HG02840 (cell line): ENCODE results near the gene CHCHD3.

ENCODE experiments used
- ATAC-seq: cut with Tn5 transposase; IDR thresholded peaks from one replicate; pipeline ENCODE4 v1.9.1; 2021; ENCODE audit warnings: mild to moderate bottlenecking, moderate library complexity, moderate number of reproducible peaks; ENCODE audit not compliant: unreplicated experiment, low FRiP score

CHCHD3 gene

DNA sequence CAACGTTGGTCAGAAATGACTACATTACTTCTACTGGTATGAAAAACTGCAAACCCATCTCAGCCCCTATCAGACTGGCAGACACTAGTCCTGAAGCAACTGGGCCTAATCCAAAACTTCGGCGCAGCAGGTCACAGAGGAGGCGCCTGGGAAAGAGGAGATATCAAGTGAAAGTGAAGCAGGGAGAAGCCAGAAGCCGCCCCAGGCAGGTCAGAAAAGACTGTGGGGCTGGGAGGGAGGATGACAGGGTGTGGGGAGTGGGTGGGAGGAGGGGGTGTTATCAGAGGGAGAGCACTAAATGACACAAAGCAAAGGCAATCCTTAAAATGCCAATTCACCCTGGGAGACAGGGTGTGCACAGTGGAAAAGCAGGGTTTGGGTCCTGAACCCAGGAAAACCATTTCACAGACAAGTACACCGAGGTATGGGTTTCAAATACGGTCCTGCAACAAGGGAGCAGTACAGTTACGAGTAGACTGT lies 731 bp downstream of the CHCHD3 start:
- no peak for ATAC-seq

DNA sequence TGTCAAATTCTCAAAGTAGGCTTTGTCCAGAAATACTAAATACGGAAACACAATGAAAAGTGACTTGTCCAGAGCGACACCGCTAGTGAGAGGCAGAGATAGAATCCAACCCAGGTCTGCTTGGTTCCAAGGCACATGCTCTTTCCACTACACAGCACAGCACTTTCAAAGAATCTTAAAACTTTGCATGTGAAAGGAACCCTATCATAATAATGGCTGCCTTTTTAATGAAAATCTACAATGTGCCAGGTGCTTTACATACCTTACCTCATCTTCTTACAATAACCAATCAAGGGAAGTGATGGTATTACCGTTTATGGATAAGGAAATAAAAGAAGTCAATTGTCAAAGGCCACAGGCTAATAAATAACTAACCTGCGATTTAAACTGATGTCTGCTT lies 2.6 kb downstream of the CHCHD3 start:
- no peak for ATAC-seq

DNA sequence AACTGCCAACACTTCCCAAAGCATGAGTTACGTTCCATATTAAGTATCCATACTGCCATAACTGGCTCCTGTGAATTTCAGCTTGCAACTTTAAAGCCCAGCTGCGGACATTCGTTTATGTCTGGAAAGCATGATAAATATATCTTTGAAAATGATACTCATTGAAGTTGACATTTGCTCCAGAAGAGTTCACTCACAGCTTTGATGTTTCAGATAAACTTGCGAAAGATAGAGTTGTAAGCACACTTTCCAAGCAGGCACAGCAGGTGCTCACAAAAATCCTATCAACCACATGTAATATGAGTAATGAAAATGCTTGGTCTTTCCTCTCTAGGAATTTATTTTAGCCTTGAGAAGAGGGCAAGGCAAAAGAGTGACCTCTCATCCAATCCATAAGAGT lies 4.5 kb downstream of the CHCHD3 start:
- ATAC-seq, result no peak

DNA sequence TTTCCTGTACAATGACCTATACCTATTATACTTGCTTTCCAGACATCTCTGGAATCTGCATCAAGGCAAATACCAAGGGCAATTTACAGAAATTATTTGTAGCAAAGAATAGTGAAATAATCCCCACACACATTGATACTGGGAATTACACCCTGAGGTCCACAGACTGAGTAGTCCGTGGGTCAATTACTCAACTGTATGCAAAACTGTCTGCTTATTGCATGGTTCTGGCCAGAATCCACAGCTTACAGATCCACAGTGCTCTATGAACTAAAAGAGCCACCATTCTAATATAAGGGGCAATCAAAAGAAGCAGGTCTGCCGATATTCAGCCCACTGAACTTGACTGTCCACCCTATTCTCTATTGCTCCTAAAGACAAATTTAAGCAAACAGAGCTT lies 5.7 kb downstream of the CHCHD3 start:
- no peak for ATAC-seq

DNA sequence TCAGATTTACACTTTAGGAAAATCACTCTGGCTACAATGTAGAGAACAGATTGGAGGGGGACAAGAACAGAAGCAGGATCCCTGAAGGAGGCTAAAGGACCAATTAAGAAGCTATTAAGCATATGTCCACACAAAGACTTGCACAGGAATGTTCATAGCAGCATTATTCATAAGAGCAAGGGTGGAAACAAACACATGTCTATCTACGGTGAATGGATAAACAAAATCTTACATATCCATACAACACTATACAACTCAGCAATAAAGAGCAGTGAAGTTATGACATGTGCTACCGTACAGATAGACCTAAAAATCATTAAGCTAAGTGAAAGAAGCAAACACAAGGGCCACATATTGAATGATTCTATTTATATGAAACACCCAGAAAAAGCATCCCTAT lies 10.4 kb downstream of the CHCHD3 start:
- ATAC-seq, result no peak

DNA sequence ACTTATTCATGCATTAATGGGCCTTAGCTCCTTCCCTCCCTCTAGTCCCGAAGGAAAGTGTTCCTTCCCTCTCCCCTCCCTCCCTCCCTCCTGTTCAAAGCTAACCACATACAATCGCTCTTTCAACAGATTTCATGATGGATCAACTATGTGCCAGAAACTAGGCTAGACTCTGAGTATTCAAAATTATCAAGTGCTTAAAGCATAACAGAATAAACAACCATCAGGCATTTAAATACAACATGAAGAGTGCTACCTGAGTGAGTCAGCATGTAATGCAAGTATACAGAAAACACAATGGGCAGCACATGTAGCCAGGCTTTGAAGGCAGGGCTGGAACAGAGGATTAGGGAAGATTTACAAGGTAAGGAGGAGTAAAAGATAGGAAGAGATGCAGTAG lies 11.3 kb downstream of the CHCHD3 start:
- no peak for ATAC-seq

- ATAC-seq, result no peak
Observed at GRCh38 chr7:133065301-133065700, 16.6 kb downstream of the CHCHD3 start.

DNA sequence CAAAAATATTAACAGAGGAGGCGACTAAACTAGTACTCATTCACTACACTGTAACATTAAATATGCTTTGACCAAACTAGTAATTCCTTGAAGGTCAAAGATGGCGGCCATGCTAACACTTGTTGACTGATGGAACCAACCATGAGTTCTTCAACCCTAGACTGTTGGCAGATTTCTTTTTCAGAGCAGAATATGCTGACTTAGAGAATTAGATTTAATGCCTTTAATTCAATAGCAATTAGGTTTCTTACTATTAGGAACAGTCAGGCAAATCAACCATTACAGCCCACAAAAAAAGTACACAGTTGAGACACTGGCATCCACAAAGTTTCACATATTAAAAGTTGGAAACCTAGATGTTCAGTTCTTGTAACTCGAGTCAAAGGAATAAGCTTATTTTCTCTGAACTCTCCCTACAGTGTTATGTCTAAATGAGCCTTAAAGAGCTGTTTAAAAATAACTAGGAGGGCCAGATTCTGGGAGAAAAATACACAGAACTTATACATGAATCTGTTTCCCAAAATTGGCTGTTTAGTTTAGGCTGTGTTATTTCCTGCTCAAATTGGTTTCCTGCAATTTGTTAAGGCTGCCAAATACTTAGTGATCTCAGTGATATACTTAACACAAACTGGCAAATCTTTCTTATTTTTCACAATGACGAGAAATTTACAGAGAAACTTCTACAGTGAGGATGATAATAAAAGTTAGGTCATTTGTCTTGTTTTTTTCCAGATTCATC lies 17.6 kb downstream of the CHCHD3 start:
- no peak for ATAC-seq

DNA sequence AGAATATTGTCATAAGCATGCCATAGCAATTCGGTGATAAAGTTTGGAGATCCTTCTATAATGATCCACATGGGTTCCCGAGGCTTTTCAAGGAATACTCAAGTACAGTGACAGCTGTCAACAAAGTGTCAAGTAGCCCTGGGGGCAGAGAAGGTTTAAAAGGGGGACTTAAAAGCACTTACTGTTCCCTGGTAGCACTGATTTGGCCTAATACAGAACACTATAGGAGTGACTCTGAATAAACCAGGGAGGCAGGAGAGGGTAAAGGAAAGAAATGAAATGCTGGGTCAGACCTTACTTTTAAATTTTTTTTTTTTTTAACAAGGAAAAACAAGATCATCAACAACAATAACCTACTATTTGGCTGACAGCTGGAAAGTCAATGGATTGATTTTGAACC lies 20.1 kb downstream of the CHCHD3 start:
- no peak for ATAC-seq

DNA sequence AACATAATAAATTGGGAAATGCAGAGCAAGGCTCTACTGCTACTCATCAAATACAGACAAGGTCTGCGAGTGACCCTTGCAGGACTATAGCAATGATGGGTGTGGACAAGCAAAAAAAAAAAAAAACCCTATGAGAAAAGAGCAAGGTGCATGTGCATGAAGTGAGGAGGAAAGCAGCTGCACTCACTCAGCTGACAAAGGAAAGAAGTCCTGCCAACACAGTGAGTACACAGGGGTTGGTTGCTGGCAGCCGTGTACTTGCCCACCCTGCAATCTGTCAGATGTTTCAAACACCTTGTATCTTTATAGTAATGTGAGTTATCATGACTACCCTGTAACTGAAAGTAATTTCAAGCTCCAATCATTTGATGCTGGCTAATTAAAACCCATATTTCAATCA lies 20.5 kb downstream of the CHCHD3 start:
- no peak for ATAC-seq

DNA sequence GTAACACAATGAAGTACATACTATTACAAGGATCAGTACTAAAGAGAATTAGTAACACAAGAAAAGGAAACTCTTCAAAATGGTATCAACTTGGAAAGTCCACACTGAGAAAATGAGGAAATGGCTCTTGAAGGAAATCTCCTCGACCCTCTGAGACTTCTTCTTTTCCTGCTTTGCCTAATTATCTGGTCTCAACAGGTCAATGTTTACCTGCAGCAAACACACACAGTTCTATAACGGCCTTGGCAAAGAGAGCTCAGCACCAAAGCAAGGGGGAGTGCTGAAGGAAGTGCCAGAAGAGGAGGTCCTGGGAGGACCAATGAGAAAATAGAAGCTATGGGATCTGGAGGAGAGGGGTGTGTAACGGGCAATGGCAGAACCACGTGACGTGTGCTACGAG lies 21.9 kb downstream of the CHCHD3 start:
- ATAC-seq, result no peak

DNA sequence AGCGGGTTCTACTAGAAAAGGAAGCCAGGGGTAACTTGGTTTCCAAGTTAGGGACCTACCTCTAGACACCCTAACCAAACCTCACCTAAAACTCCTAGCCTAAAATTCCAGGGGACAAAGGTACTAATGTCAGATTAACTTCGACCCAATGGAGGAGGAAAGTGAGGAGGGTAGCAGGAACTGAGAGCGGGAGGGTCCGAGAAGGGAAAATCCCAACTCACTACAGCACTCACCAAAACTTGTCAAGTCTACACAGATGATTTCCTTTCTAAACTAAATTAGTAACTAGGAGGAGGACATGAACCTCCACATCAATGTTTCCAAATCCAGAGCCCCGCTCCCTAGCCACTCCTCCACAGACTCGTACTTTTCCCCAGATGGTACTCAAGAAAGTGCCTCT lies 22.6 kb downstream of the CHCHD3 start:
- ATAC-seq, result no peak

DNA sequence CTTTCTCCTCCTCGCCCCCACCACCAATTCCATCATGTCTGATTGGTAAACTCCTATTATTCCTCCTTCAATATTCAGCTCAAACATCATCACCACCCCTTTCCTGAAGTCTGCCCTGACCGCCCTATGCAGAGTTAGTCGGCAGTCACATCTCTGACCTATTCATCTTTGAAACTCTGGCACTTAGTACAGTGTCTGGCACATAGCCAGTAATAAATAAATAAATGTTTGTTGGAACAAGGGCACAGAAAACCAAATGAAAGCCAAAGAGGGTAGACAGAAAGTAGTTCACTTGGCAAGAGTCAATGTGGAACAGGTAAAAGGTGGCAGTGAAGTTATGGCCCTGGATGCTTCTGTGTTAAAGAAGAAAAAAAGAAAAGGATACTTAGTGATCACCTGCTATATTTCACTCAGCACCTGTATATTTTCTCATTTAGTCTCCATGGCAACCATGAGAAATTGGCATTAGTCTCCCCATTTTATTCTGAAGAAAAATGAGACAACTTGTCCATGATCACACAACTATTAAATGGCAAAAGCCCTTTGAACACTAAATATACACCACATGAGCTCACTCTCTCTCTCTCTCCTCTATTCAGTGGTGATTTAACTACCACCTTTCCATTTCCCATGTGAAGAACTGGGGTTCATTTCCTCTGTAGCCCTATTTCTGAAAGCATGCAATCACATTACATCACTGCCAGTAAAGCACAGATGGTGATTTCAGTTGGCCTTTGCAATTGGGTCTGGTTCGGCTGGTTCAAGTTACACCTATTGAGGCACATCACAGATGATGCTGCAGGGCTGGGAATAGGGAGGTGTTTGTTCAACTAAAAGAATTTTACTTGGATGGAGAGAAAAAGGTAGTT lies 25.3 kb downstream of the CHCHD3 start:
- no peak for ATAC-seq

DNA sequence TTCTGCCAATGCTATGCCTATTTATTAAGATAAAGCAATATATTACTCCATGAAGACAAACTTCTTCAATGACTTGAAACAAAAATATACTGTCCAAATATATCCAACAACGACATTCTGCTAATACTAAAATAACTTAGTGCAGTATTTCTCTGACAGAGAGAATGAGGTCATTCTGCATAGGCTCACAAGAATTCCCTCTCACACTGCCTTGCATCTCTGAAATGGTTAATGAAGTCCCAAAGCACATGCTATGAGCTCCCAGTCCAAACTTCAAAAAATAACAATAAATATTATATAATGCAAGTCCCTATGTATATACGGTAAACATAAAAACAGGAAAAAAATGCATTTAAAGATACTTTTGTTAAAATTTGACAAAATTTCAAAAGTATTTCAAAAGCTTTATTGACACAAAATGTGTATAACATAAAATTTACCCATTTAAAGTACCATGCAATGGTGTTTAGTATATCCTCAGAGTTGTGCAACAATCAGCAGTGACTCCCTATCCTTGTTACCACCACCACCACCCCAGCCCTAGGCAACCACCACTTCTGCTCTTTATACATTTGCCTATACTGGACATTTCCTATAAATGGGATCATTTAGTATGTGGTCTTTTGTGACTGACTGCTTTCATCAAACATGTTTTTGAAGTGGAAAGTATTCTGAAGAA lies 27.6 kb downstream of the CHCHD3 start:
- no peak for ATAC-seq

DNA sequence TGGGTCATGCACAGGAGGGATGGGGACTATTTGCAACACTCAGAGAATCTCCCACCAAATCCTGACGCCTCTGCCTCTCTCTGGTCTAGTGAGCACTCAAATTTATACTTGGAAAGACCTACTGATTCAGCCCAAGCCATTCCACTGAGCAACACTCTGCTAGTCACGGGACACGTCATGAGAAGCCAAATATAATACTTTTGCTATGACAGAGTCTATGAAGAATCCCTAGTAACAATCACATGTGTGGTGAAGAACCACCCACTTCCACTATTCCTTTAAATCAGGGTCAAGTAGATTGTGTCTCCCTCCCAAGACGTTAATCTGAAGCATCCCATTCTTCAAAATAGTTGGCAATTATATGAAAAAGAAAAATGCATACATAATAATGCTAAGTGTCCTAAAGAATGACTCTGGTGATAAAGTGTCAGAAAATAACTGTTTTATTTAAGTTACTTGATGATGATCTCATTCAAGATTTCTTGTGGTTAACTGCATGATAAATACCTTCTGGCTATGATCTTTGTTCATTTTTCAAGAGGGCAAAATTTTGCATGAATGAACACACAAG lies 28.5 kb downstream of the CHCHD3 start:
- no peak for ATAC-seq

DNA sequence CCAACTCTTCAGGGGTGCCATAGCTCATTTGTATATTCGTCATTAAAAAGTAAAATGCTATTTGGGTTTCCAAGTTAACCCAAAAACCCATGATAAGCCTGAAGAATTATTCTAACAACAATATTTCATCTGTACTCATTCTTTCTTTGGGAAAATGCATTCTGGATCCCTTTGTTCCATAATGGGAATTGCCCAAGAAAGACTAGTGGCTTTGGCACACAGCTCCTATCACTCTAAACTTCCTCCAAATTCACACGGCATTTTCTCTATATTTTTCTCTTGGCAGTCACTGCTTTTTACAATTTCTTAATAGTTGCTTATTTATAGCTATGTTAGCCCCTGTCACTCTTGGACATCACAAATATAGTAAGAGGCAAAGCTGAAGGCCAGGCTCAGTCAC lies 29.1 kb downstream of the CHCHD3 start:
- no peak for ATAC-seq

- no peak for ATAC-seq
Observed at GRCh38 chr7:133052401-133052756, 29.5 kb downstream of the CHCHD3 start.

- no peak for ATAC-seq
Observed at GRCh38 chr7:133051719-133052400, 30.0 kb downstream of the CHCHD3 start.

DNA sequence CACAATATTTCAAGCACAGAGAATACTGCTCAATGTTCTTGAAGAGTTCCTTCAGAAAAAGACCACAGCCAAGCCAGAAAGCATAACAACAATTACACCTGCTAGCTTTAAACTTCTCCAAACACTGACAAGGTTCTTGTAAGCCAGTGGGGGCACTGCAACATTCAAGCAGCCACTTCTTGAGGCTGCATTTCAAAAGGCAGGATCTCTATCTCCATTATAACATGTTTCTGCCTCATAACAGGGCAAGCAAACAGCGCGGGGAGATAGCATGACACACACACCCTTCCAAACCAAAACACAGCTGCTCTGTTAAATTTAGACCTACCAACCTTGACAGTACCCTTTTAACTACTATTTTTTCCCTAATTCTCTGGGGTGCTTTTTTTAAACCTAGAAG lies 30.8 kb downstream of the CHCHD3 start:
- ATAC-seq, result no peak

- no peak for ATAC-seq
Observed at GRCh38 chr7:133050200-133050995, 31.5 kb downstream of the CHCHD3 start.
